HepG2 (cell line): ENCODE data around the gene SFRP4. TPM values are rescaled to one million over a fixed set of nuclear protein-coding genes. Genes with fewer than 3 reads are reported as not detected.

ENCODE experiments used
- BORCS8-MEF2B ChIP-seq: sonication (generic); formaldehyde crosslinking; IDR thresholded peaks from 2 replicates; pipeline ENCODE4 v1.8.0; 2022; ENCODE audit warnings: mild to moderate bottlenecking, missing genetic modification reagents
- CHCHD3 ChIP-seq: sonication (generic); formaldehyde crosslinking; IDR thresholded peaks from 2 replicates; pipeline ENCODE4 v1.8.0; 2022; ENCODE audit warnings: mild to moderate bottlenecking, missing genetic modification reagents, moderate library complexity
- CHD2 ChIP-seq: IDR thresholded peaks from 2 replicates; pipeline ENCODE4 v1.6.1; 2011; ENCODE audit warnings: low read depth, low read length, improper control_type of control experiment
- HES4 ChIP-seq: sonication (generic); formaldehyde crosslinking; IDR thresholded peaks from 2 replicates; pipeline ENCODE4 v1.9.0; 2021; ENCODE audit warnings: mild to moderate bottlenecking, missing genetic modification reagents, borderline replicate concordance
- HNRNPK ChIP-seq: fragments of 200-400 bp; formaldehyde crosslinking; IDR thresholded peaks from 2 replicates; pipeline ENCODE4 v1.6.1; 2018; ENCODE audit warnings: low read length, low read depth, moderate library complexity, mild to moderate bottlenecking; ENCODE audit not compliant: poor library complexity, severe bottlenecking
- NCOR1 ChIP-seq: fragments of 200-600 bp; sonication (generic); IDR thresholded peaks from 2 replicates; pipeline ENCODE4 v1.7.0; 2017; ENCODE audit warnings: antibody characterized with exemption, low read length, borderline replicate concordance
- NFIC ChIP-seq: IDR thresholded peaks from 2 replicates; pipeline ENCODE4 v1.6.1; 2012; ENCODE audit warnings: mild to moderate bottlenecking, low read length, inconsistent platforms
- ZNF670 ChIP-seq: sonication (generic); formaldehyde crosslinking; IDR thresholded peaks from 2 replicates; pipeline ENCODE4 v1.8.0; 2022; ENCODE audit warnings: mild to moderate bottlenecking, missing genetic modification reagents, borderline replicate concordance
- polyA plus RNA-seq, 8 experiments: library from polyadenylated mRNA; depleted of rRNA in 3 of 8; stranded (reverse) in 7 of 8; unstranded in 1 of 8; fragments of >200 nt; fragmentation: Illumina TruSeq in 4 of 8; extraction: Trizol in 4 of 8; gene quantifications; 2 replicates each; pipeline versions ENCODE4 v1.2.1 to v1.2.3, GENCODE V29; 2011 to 2016; ENCODE audit warnings: low read depth in 4 of 8, missing spikeins in 1 of 8, mixed read lengths in 1 of 8; ENCODE audit not compliant: insufficient read depth in 1 of 8
- total RNA-seq, 5 experiments: library from RNA; depleted of rRNA; stranded (reverse); fragments of >200 nt; fragmentation: Illumina TruSeq; extraction: Trizol; gene quantifications; 2 replicates each; pipeline ENCODE4 v1.2.3, GENCODE V29; 2016; ENCODE audit warnings: low read depth in 1 of 5
- TF ChIP-seq, protein P1 (sequence below): sonication (generic); formaldehyde crosslinking; IDR thresholded peaks from 2 replicates; pipeline ENCODE4 v1.5.1; 2020; ENCODE audit warnings: mild to moderate bottlenecking, missing genetic modification reagents
- TF ChIP-seq, protein P2 (sequence below): sonication (generic); formaldehyde crosslinking; IDR thresholded peaks from 2 replicates; pipeline ENCODE4 v1.4.0; 2020; ENCODE audit warnings: missing genetic modification reagents, borderline replicate concordance
- TF ChIP-seq, protein P3 (sequence below): sonication (generic); formaldehyde crosslinking; IDR thresholded peaks from 2 replicates; pipeline ENCODE4 v1.8.1; 2023; ENCODE audit warnings: mild to moderate bottlenecking, moderate library complexity, missing genetic modification reagents
- TF ChIP-seq, protein P4 (sequence below): sonication (generic); formaldehyde crosslinking; conservative IDR thresholded peaks from 2 replicates; pipeline ENCODE4 v1.8.0; 2022; ENCODE audit warnings: low read depth, missing genetic modification reagents
- TF ChIP-seq, protein P5 (sequence below): sonication (generic); formaldehyde crosslinking; IDR thresholded peaks from 2 replicates; pipeline ENCODE4 v1.5.0; 2020; ENCODE audit warnings: missing genetic modification reagents

SFRP4 gene
- total and polyA plus RNA-seq, 2 of the 13 experiments (the other 11 are each of a cell fraction or from before 2014, with no cell fraction given) = 0.96 to 1.8 TPM

DNA sequence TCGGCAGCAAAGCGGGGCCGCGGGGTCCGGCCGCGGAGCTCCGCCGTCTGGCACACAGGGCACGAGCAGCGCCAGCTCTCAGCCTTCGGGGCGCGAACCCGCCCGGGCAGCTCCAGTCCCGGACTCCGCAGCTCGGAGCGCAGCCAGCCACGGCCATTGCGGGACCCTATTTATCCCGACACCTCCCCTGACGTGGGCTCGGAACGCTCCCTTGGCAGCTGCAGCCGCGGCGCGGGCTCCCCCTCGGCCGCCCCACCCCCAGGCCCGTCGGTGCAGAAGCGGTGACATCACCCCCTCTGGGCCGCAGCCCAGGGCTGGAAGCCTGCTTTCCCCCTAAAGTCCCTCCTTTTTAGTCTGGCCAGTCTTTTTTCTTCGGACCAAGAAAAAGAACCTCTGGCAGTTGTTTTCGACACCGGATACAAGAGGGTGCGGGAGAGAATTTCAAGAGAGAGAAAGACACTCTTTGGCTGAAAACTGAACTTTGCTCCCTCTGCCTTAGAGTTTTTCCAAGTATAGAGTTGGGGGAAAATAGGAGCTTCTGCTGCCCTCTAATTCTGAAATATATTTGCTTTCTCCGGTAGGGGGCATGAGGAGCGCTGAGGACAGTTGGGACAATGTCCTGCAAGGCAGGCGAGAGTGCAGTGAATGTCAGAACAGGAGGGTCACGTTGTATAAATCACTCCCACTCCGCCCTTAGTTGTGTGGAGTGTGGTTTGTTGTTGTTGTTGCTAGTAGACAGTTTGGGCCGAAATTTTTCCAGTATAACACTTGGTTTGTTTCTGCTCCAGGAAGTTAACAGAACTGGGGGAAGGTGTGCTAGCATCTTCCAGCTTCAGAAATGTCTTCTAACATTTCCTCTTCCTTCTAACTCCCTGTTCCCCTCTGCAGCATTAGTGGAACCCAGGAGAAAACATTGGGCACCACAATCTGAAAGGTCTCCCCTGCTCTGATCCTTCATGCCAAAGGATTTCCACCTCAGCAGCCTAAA is at the start of gene SFRP4 (continued):
- TF ChIP-seq, protein P1, sequence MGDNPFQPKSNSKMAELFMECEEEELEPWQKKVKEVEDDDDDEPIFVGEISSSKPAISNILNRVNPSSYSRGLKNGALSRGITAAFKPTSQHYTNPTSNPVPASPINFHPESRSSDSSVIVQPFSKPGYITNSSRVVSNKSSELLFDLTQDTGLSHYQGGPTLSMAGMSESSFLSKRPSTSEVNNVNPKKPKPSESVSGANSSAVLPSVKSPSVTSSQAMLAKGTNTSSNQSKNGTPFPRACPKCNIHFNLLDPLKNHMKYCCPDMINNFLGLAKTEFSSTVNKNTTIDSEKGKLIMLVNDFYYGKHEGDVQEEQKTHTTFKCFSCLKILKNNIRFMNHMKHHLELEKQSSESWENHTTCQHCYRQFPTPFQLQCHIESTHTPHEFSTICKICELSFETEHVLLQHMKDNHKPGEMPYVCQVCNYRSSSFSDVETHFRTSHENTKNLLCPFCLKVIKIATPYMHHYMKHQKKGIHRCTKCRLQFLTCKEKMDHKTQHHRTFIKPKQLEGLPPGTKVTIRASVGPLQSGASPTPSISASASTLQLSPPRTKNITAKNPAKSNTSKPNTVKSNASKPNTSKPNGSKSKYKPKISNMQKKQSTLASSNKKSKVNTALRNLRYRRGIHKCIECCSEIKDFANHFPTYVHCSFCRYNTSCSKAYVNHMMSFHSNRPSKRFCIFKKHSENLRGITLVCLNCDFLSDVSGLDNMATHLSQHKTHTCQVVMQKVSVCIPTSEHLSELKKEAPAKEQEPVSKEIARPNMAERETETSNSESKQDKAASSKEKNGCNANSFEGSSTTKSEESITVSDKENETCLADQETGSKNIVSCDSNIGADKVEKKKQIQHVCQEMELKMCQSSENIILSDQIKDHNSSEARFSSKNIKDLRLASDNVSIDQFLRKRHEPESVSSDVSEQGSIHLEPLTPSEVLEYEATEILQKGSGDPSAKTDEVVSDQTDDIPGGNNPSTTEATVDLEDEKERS = no peak
- TF ChIP-seq, protein P2, sequence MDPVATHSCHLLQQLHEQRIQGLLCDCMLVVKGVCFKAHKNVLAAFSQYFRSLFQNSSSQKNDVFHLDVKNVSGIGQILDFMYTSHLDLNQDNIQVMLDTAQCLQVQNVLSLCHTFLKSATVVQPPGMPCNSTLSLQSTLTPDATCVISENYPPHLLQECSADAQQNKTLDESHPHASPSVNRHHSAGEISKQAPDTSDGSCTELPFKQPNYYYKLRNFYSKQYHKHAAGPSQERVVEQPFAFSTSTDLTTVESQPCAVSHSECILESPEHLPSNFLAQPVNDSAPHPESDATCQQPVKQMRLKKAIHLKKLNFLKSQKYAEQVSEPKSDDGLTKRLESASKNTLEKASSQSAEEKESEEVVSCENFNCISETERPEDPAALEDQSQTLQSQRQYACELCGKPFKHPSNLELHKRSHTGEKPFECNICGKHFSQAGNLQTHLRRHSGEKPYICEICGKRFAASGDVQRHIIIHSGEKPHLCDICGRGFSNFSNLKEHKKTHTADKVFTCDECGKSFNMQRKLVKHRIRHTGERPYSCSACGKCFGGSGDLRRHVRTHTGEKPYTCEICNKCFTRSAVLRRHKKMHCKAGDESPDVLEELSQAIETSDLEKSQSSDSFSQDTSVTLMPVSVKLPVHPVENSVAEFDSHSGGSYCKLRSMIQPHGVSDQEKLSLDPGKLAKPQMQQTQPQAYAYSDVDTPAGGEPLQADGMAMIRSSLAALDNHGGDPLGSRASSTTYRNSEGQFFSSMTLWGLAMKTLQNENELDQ = no peak
- TF ChIP-seq HES4 (CRISPR knock-in tag) = peak; percentile 75; the same call in 1 of the 2 replicates
- TF ChIP-seq, protein P3, sequence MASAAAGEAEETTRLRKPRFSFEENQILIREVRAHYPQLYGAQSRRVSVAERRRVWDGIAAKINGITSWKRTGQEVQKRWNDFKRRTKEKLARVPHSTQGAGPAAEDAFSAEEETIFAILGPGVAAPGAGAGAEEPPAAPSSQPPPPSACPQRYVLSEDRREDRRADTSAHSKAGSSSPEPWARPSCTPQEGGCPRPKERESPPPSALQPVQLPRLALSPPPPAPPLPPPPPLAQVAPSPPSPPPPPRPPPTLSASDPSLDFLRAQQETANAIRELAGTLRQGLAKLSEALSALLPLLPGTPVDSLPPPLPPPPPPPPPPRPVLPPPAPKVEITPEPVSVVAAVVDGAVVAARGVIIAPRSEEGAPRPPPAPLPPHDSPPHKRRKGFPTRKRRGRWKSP (CRISPR knock-in tag) = peak; percentile 78; the same call in 1 of the 2 replicates
- TF ChIP-seq, protein P4, sequence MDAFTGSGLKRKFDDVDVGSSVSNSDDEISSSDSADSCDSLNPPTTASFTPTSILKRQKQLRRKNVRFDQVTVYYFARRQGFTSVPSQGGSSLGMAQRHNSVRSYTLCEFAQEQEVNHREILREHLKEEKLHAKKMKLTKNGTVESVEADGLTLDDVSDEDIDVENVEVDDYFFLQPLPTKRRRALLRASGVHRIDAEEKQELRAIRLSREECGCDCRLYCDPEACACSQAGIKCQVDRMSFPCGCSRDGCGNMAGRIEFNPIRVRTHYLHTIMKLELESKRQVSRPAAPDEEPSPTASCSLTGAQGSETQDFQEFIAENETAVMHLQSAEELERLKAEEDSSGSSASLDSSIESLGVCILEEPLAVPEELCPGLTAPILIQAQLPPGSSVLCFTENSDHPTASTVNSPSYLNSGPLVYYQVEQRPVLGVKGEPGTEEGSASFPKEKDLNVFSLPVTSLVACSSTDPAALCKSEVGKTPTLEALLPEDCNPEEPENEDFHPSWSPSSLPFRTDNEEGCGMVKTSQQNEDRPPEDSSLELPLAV (CRISPR knock-in tag) = no peak
- TF ChIP-seq NFIC = peak; percentile 50; the same call in 1 of the 2 replicates
- no peak for TF ChIP-seq CHD2
- peak; percentile 61; the same call in 1 of the 2 replicates for TF ChIP-seq NCOR1
- TF ChIP-seq, protein P5, sequence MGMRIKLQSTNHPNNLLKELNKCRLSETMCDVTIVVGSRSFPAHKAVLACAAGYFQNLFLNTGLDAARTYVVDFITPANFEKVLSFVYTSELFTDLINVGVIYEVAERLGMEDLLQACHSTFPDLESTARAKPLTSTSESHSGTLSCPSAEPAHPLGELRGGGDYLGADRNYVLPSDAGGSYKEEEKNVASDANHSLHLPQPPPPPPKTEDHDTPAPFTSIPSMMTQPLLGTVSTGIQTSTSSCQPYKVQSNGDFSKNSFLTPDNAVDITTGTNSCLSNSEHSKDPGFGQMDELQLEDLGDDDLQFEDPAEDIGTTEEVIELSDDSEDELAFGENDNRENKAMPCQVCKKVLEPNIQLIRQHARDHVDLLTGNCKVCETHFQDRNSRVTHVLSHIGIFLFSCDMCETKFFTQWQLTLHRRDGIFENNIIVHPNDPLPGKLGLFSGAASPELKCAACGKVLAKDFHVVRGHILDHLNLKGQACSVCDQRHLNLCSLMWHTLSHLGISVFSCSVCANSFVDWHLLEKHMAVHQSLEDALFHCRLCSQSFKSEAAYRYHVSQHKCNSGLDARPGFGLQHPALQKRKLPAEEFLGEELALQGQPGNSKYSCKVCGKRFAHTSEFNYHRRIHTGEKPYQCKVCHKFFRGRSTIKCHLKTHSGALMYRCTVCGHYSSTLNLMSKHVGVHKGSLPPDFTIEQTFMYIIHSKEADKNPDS (CRISPR knock-in tag) = no peak
- TF ChIP-seq BORCS8-MEF2B (CRISPR knock-in tag) = no peak
- 0 out of 2 replicates have a peak, but pooled peaks have one; percentile 6 for TF ChIP-seq CHCHD3 (CRISPR knock-in tag)
- TF ChIP-seq HNRNPK = no peak
- TF ChIP-seq ZNF670 = no peak
